SJSA1 (cell line): ENCODE measurements around the gene TGIF2. TPM values are rescaled to one million over a fixed set of nuclear protein-coding genes. Genes with fewer than 3 reads are reported as not detected.

Source experiments
- DNase-seq, 2 experiments: peaks; one replicate each; pipeline ENCODE4 v3.0.0-alpha.2; 2015 to 2020; ENCODE audit warnings: low spot score in 2 of 2, low read depth in 1 of 2
- H3K27ac ChIP-seq: fragments of 250-450 bp; sonication (Bioruptor Pico); 2 replicates; pipeline ENCODE4 v1.5.1; 2020; ENCODE audit warnings: mild to moderate bottlenecking, moderate library complexity
- H3K27me3 ChIP-seq: fragments of 250-450 bp; sonication (Bioruptor Pico); replicated peaks from 2 replicates; pipeline ENCODE4 v1.5.1; 2020; ENCODE audit warnings: mild to moderate bottlenecking, moderate library complexity
- H3K36me3 ChIP-seq: fragments of 250-450 bp; sonication (Bioruptor Pico); 2 replicates; pipeline ENCODE4 v1.5.1; 2020; ENCODE audit warnings: mild to moderate bottlenecking
- H3K4me1 ChIP-seq: fragments of 250-450 bp; sonication (Bioruptor Pico); replicated peaks from 2 replicates; pipeline ENCODE4 v1.6.1; 2021; ENCODE audit warnings: mild to moderate bottlenecking
- H3K4me3 ChIP-seq: fragments of 250-450 bp; sonication (Bioruptor Pico); 2 replicates; pipeline ENCODE4 v1.5.1; 2020; ENCODE audit warnings: mild to moderate bottlenecking
- H3K9me3 ChIP-seq: fragments of 250-450 bp; sonication (Bioruptor Pico); replicated peaks from 2 replicates; pipeline ENCODE4 v1.5.1; 2020; ENCODE audit warnings: mild to moderate bottlenecking
- total RNA-seq: library from RNA; depleted of rRNA; stranded (reverse); fragments of >200 nt; shearing (Covaris generic); gene quantifications from 2 replicates; pipeline ENCODE4 v1.2.3, GENCODE V29; 2014

TGIF2 gene
- total RNA-seq, 1 experiment from 2014 or later: 13.8 TPM

DNA sequence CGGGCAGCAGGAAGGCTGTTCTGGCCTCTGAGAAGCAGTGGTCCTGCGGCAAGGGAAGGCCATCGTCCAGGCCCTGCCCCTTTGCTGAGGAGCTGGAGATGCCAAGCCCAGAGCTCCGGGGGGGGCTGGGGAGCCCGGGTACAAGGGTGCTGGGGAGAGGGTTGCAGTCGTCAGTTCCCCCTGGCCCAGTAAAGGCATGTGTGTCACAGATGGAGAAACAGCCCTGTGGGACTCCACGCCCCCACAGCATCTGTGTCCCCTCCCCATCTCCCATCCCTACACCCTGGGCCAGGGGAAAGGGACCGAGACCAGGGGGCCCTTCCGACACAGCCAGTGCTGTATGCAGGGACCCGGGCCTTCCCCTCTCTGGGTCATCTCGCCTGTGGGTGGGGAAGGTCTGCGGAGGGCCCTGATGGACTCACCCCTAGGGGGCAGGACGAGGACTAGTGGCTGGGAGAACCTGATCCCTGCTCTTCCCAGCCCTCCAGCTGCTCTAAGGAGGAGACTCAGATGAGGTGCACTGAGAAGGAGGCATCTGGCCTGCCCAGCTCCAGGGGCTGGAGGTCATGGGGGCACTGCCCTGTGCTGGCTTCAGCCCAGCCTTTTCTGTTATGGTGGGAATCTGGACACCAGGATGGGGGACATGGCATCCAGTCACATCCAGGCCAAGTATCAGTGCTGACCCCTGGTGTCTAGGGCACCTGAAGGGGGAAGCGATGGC is 31.5 kb upstream of the TGIF2 start:
- Histone ChIP-seq H3K27ac (peak overlapping the region; percentile 56), H3K4me3 (peak overlapping the region; percentile 86), H3K36me3 (peaks cover 56% of the 10 kb centered on the region), H3K4me1 (peaks cover 40% of the 10 kb centered on the region), H3K9me3 (no peaks in the 10 kb centered on the region), H3K27me3 (no peaks in the 10 kb centered on the region)
- DNase-seq: peak; percentile 73 to 78

DNA sequence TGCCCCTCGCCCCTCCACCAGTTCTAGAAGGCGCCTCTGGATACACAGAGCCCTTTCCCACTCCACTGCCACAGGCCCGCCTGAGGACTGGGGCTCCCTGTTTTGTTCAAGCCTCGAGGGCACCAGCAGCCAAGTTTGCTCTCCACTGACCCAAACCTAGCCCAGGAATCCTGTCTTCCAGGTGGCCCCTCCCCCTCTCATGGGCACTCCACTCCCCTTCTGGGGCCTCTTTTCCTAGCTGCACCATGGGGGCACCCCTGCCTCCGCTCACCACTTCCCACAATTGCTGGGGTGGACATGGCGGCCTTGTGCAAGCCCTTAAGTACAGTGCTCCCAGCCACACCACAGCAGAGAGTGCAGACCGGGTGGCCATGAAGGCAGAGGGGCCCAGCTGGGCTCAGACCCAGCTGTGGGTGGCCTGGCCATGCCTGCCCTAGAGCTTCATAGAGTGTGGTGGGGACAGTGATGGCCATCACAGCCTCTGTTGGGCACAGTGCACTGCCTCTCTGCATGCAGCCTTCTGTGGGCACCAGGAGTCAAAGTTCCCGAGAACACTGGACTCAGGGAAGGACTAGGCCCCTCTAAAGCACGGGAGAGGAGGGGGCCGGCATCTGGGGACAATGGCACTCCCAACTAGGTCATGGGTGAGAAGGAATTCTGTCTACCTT is 30.7 kb upstream of the TGIF2 start:
- peak overlapping the region; percentile 86 for H3K4me3 ChIP-seq
- peaks cover 40% of the 10 kb centered on the region for H3K4me1 ChIP-seq
- H3K27ac ChIP-seq: no peak overlapping the region
- H3K27me3 ChIP-seq: no peaks in the 10 kb centered on the region
- no peak for DNase-seq
- peaks cover 63% of the 10 kb centered on the region for H3K36me3 ChIP-seq
- no peaks in the 10 kb centered on the region for H3K9me3 ChIP-seq

DNA sequence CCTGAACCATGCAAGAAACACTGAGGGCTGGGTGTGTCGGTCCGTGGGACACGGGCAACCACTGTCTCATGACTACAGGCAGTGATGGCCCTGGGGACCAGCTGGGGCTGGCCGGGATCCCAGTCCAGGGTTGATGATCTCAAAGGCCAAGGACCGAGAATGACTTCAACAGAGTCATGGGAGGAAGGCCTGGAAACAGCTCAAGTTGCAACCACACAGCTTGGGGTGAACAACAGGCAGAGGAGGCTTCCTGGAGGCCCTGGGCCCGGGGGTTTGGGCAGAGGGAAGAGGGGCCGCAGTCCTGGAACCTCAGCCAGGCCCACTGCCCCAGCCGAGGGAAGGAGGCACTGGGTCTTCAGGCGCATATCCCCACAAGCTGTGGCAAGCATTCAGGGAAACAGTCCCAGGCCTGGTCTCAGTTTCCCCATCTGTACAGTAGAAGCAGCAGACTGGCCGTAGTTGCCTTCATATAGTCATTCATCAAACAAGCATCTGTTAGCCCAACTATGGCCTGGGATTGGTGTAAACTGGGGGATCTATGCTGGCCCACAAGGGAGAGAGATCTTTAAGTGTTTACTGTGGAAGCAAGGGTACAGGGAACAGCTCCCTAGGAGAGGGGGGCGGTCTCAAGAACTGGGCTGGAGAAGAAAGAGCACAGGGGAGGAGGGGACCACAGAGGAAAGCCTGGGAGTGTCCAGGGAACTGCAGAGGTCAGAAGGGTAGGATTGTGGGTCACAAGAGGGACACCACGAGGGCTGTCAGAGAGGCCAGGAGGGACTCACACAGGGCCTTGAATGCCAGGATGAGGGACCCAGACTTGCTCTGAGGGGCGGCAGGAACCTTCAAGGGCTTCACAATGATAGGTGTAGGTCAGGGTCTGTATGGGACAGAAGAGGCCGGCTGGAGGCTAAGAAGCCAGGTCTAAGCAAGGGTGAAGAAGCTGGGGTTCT is 29.9 kb upstream of the TGIF2 start:
- Histone ChIP-seq H3K9me3 (no peaks in the 10 kb centered on the region), H3K27me3 (no peaks in the 10 kb centered on the region), H3K36me3 (peaks cover 71% of the 10 kb centered on the region), H3K4me3 (peak overlapping the region; percentile 86), H3K4me1 (peaks cover 40% of the 10 kb centered on the region), H3K27ac (no peak overlapping the region)
- DNase-seq: no peak

DNA sequence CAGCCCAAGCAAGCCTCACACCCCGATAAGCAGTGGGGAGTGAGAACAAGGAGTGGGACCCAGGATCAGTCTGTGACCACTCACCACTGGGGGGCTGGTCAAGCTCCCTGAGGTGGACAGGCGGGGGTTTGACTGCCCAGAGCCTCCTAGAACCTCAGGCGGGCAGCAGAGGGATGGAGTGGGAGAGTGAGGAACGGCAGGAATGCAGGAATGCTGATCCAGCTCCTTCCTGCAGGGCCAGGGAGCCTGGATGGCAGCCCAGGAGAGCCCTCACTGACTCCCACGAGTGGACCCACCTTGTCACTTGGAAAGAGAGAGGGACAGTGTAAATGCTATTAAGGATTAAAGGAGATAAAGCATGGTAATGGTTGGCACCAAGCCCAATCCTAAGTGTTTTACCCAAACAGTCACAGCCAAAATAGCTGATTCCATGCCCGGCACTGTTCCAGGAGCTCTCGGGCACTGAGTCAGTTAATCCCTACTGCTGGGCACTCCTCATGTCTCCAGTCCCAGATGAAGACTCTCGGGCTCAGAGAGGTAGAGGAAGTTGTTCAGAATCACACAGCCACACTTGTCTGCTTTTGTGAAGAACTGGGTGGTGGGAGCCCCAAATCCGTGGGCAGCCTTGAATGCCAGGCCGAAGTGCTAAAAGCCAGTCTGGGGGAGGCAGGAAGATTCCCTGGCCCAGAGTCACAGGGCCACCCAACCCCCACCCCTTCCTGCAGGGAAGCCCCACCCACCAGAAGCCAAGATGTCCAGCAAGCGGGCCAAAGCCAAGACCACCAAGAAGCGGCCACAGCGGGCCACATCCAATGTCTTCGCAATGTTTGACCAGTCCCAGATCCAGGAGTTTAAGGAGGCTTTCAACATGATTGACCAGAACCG is 29.0 kb upstream of the TGIF2 start:
- H3K4me1 ChIP-seq: peaks cover 40% of the 10 kb centered on the region
- peaks cover 80% of the 10 kb centered on the region for H3K36me3 ChIP-seq
- no peak overlapping the region for H3K27ac ChIP-seq
- peak in 1 of 2 experiments; percentile 63 for DNase-seq
- H3K4me3 ChIP-seq: 0 out of 2 replicates have a peak overlapping the region, but pooled peaks have one; percentile 1
- H3K9me3 ChIP-seq: no peaks in the 10 kb centered on the region
- no peaks in the 10 kb centered on the region for H3K27me3 ChIP-seq

DNA sequence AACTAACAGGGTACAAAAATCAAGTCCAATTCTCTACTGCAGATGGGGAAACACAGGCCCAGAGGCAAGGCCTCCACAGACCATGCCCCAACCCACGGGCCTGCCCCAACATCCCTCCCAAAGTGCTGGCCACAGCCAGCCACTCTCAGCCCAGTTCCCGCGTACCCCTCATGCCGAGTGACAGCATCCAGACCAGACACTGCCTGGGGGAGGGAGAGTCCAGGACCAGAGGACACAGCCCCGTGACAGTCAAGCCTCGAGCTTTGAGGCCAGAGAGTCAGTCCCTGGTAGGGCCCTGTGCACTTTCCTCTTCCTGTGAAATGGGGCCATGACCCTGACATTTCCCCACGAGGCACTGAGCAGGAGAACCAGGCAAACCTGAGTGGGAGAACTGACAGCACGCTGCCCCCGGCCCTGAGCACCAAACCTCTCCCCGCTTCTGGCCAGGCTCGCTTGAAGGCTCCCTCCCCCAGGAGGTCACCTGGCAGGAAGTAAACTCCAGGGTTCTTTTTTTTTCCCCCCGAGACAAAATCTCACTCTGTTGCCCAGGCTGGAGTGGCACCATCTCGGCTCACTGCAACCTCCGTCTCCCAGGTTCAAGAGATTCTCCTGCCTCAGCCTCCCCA is 27.2 kb upstream of the TGIF2 start:
- Histone ChIP-seq H3K4me1 (peaks cover 32% of the 10 kb centered on the region), H3K27ac (no peak overlapping the region), H3K4me3 (no peak overlapping the region), H3K9me3 (0 out of 2 replicates have a peak, but pooled peaks cover 2% of the 10 kb centered on the region), H3K27me3 (no peaks in the 10 kb centered on the region; the same call in 1 of the 2 replicates), H3K36me3 (peaks cover 85% of the 10 kb centered on the region)
- DNase-seq: no peak

DNA sequence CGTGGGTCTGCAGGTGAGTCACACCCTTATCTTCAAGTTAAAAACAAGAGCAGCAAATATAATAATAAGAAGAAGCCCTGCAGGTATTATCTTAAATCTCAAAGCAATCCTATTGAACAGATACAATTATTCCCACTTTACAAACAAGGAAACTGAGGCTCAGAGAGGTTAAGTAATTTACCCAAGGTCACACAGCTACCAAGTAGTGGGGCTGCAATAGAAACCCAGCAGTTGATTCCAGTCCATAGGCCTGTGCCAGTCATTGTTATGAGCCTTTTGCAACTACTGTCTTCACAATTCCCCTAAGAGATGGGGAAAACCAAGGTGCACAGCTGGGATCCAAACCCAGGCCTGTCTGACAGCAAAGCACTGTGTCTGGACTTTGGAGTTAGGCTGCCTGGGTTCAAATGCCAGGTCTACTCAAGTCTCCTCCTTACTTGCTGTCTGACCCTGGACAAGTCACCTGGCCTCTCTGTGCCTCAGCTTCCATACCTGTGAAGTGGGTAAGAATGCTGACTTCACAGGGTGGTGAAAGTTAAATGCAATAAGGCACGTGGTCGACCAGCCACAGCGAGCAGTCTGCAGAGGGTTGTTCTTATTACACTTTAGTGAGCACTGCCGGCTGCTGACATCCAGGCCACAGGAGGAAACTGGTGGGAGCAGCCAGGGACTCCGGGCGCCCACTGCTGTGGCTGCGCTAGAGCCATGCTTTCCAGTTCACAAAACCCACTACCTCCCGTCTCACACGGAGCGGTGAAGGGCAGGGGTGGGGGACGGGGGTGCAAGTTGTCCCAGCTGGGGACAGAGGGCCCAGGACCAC is 26.0 kb upstream of the TGIF2 start:
- Histone ChIP-seq H3K9me3 (0 out of 2 replicates have a peak, but pooled peaks cover 2% of the 10 kb centered on the region), H3K36me3 (peaks cover 75% of the 10 kb centered on the region), H3K4me3 (no peak overlapping the region), H3K27ac (no peak overlapping the region), H3K4me1 (peaks cover 26% of the 10 kb centered on the region), H3K27me3 (no peaks in the 10 kb centered on the region; the same call in 1 of the 2 replicates)
- no peak for DNase-seq

DNA sequence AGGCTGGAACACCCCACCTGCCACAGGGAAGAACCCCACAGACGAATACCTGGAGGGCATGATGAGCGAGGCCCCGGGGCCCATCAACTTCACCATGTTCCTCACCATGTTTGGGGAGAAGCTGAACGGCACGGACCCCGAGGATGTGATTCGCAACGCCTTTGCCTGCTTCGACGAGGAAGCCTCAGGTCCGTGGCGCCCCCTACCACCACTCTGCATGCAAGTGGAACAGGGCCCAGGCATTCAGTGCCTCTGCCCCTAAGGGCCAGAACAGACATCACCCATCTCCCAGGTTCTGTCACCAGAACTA is 25.4 kb upstream of the TGIF2 start:
- Histone ChIP-seq H3K4me3 (no peak overlapping the region), H3K4me1 (peaks cover 20% of the 10 kb centered on the region), H3K27ac (no peak overlapping the region), H3K9me3 (0 out of 2 replicates have a peak, but pooled peaks cover 2% of the 10 kb centered on the region), H3K27me3 (no peaks in the 10 kb centered on the region; the same call in 1 of the 2 replicates), H3K36me3 (peaks cover 69% of the 10 kb centered on the region)
- no peak for DNase-seq

DNA sequence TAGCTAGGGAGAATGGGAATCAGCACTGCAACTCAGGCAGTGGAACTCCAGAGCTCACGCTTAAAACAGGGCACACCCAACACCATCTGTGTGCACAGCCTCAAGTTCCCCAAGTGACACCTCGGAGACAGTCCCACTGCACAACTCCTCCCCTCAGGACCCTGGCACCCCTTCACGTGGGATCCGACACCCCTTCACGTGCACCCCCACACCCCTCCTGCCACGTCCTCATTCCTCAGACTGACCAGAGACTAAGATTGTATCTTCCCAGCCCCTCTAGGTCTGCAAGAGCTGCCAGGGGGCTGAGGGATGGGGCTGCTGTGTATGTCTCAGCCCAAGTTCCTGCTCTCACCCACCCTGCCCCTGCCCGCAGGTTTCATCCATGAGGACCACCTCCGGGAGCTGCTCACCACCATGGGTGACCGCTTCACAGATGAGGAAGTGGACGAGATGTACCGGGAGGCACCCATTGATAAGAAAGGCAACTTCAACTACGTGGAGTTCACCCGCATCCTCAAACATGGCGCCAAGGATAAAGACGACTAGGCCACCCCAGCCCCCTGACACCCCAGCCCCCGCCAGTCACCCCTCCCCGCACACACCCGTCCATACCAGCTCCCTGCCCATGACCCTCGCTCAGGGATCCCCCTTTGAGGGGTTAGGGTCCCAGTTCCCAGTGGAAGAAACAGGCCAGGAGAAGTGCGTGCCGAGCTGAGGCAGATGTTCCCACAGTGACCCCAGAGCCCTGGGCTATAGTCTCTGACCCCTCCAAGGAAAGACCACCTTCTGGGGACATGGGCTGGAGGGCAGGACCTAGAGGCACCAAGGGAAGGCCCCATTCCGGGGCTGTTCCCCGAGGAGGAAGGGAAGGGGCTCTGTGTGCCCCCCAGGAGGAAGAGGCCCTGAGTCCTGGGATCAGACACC is 24.4 kb upstream of the TGIF2 start:
- no peaks in the 10 kb centered on the region; the same call in 1 of the 2 replicates for H3K27me3 ChIP-seq
- DNase-seq: no peak
- no peak overlapping the region for H3K27ac ChIP-seq
- H3K9me3 ChIP-seq: 0 out of 2 replicates have a peak, but pooled peaks cover 4% of the 10 kb centered on the region
- peaks cover 10% of the 10 kb centered on the region for H3K4me1 ChIP-seq
- H3K4me3 ChIP-seq: no peak overlapping the region
- peaks cover 59% of the 10 kb centered on the region for H3K36me3 ChIP-seq

DNA sequence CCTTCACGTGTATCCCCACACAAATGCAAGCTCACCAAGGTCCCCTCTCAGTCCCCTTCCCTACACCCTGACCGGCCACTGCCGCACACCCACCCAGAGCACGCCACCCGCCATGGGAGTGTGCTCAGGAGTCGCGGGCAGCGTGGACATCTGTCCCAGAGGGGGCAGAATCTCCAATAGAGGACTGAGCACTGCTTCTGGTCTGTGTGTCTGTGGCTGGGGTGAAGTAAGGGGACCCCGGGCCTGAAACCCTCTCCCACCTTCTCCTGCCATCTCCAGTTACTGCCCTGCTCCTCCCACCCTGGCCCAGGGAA is 23.8 kb upstream of the TGIF2 start:
- Histone ChIP-seq H3K27ac (no peak overlapping the region), H3K4me1 (peaks cover 4% of the 10 kb centered on the region), H3K27me3 (no peaks in the 10 kb centered on the region; the same call in 1 of the 2 replicates), H3K9me3 (0 out of 2 replicates have a peak, but pooled peaks cover 4% of the 10 kb centered on the region), H3K4me3 (no peak overlapping the region), H3K36me3 (peaks cover 53% of the 10 kb centered on the region)
- DNase-seq: no peak

DNA sequence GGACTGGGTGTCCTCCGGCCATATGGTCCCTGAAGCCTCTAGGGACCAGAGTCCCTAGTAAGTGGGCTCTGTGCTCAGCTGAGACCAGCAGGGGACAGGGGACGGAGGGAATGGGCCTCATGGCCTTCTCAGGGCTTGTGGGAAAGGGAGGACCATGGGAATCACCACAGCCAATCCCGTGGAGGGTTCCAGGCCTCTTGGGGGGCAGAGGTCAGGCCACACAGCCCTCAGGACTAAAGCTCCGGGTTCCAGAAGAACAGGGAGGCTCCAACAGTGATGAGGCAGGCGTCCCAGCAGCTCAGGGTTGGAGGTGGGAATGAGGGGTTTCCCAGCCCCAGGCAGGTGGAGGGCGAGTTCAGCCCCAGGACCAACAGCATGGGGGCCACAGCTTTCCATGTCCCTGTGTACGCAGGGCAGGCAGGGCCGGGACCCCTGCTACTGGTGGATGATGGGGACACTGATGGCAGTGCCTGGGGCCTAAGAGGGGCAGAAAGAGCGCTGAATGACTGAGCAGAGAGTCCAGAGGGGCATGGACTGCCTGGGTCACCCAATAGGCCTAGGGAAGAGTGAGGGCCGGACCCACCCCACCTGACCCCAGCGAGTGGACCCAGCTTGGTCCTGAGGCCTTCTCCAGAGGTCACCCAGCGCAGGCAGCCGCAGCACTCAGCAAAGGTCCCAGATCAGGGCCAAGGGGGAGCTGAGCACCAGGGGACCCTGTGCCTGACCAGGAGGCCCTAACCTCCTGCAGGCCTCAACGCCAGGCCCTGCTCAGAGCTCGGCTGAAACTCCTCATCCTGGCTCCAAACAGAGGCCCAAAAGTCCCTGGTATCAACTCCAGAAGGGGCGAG is 23.2 kb upstream of the TGIF2 start:
- Histone ChIP-seq H3K4me1 (no peaks in the 10 kb centered on the region), H3K9me3 (0 out of 2 replicates have a peak, but pooled peaks cover 4% of the 10 kb centered on the region), H3K36me3 (peaks cover 47% of the 10 kb centered on the region), H3K27me3 (no peaks in the 10 kb centered on the region; the same call in 1 of the 2 replicates), H3K4me3 (no peak overlapping the region), H3K27ac (no peak overlapping the region)
- DNase-seq: no peak
